ENCODE measurements around the gene ZNF891. TPM values are rescaled to one million over a fixed set of nuclear protein-coding genes. Genes with fewer than 3 reads are reported as not detected.

Gene ZNF891
- total and polyA plus RNA-seq, 2 donors (not counting 1 experiment from before 2014, with no cell fraction given): 0.52 to 1.2 TPM

DNA sequence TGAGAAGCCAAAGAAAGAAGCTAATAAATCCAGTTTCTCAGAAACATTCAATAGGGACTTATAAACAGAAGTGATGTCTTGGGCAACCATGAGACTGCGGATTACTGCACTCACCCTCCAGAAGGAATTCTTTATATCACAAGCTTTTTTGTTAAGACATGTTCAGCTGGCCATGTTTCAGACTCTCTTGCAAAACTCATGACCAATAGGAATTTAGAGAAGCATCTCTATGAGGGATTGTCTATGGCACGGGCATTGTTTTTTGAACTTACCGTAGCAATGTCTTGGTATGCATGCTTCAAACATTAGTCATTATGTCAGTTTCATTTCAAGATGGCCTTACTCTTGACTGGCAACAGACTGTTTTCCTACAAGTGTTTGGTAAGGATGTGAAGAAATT, 35.7 kb upstream of the ZNF891 start:
- Histone ChIP-seq H3K4me2 (ENCODE audit: extremely low read depth, insufficient read depth, low read length) (no peak overlapping the region), H3K9ac (ENCODE audit: insufficient read depth, low read length) (no peak overlapping the region), H3K4me3 (replicated peaks in 1 of 4; ENCODE audit: control extremely low read depth in 1 of 4, insufficient read depth in 1 of 4, low read depth in 3 of 4, low read length in 4 of 4) (no peak overlapping the region), H3K4me1 (ENCODE audit: control insufficient read depth, extremely low read depth, insufficient read depth, low read length) (no peaks in the 10 kb centered on the region), H3K27me3 (ENCODE audit: control insufficient read depth, insufficient read depth, low read length) (no peaks in the 10 kb centered on the region), H3K27ac (ENCODE audit: insufficient read depth, low read length) (no peak overlapping the region), H4K20me1 (ENCODE audit: control insufficient read depth, extremely low read depth, insufficient read depth, low read length) (no peaks in the 10 kb centered on the region), H2AFZ (ENCODE audit: low read length) (no peak overlapping the region), H3K36me3 (ENCODE audit: control insufficient read depth, insufficient read depth, low read length) (no peaks in the 10 kb centered on the region), H3K9me3 (ENCODE audit: control insufficient read depth, insufficient read depth, low read depth, low read length) (no peaks in the 10 kb centered on the region), H3K79me2 (ENCODE audit: control insufficient read depth, insufficient read depth, low read length) (no peaks in the 10 kb centered on the region)
- DNase-seq (ENCODE audit: low read depth in 2 of 2): no peak
- TF ChIP-seq, protein P1, sequence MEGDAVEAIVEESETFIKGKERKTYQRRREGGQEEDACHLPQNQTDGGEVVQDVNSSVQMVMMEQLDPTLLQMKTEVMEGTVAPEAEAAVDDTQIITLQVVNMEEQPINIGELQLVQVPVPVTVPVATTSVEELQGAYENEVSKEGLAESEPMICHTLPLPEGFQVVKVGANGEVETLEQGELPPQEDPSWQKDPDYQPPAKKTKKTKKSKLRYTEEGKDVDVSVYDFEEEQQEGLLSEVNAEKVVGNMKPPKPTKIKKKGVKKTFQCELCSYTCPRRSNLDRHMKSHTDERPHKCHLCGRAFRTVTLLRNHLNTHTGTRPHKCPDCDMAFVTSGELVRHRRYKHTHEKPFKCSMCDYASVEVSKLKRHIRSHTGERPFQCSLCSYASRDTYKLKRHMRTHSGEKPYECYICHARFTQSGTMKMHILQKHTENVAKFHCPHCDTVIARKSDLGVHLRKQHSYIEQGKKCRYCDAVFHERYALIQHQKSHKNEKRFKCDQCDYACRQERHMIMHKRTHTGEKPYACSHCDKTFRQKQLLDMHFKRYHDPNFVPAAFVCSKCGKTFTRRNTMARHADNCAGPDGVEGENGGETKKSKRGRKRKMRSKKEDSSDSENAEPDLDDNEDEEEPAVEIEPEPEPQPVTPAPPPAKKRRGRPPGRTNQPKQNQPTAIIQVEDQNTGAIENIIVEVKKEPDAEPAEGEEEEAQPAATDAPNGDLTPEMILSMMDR (conservative IDR thresholded peaks at IDR 0.05 in 1 of 2, IDR thresholded peaks at IDR 0.05 in 1 of 2; ENCODE audit: low read depth in 1 of 2, low read length in 2 of 2): no peak
- TF ChIP-seq EZH2 (IDR thresholded peaks at IDR 0.05; ENCODE audit: low read length, missing control alignments): no peak

DNA sequence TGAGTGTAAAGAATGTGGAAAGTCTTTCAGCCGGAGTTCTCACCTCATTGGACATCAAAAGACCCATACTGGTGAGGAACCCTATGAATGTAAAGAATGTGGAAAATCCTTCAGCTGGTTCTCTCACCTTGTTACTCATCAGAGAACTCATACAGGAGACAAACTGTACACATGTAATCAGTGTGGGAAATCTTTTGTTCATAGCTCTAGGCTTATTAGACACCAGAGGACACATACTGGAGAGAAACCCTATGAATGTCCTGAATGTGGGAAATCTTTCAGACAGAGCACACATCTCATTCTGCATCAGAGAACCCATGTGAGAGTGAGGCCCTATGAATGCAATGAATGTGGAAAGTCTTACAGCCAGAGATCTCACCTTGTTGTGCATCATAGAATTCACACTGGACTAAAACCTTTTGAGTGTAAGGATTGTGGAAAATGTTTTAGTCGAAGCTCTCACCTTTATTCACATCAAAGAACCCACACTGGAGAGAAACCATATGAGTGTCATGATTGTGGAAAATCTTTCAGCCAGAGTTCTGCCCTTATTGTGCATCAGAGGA, 26.1 kb upstream of the ZNF891 start:
- no peaks in the 10 kb centered on the region for H3K9me3 ChIP-seq (ENCODE audit: control insufficient read depth, insufficient read depth, low read depth, low read length)
- no peak overlapping the region for H3K4me3 ChIP-seq (replicated peaks in 1 of 4; ENCODE audit: control extremely low read depth in 1 of 4, insufficient read depth in 1 of 4, low read depth in 3 of 4, low read length in 4 of 4)
- no peaks in the 10 kb centered on the region for H4K20me1 ChIP-seq (ENCODE audit: control insufficient read depth, extremely low read depth, insufficient read depth, low read length)
- H2AFZ ChIP-seq (ENCODE audit: low read length): no peak overlapping the region
- no peaks in the 10 kb centered on the region for H3K79me2 ChIP-seq (ENCODE audit: control insufficient read depth, insufficient read depth, low read length)
- no peak overlapping the region for H3K4me2 ChIP-seq (ENCODE audit: extremely low read depth, insufficient read depth, low read length)
- peaks cover 5% of the 10 kb centered on the region for H3K36me3 ChIP-seq (ENCODE audit: control insufficient read depth, insufficient read depth, low read length)
- DNase-seq (ENCODE audit: low read depth in 2 of 2): peak; percentile 1 to 4
- H3K9ac ChIP-seq (ENCODE audit: insufficient read depth, low read length): no peak overlapping the region
- H3K27ac ChIP-seq (ENCODE audit: insufficient read depth, low read length): no peak overlapping the region
- H3K27me3 ChIP-seq (ENCODE audit: control insufficient read depth, insufficient read depth, low read length): no peaks in the 10 kb centered on the region
- H3K4me1 ChIP-seq (ENCODE audit: control insufficient read depth, extremely low read depth, insufficient read depth, low read length): no peaks in the 10 kb centered on the region
- no peak for TF ChIP-seq EZH2 (IDR thresholded peaks at IDR 0.05; ENCODE audit: low read length, missing control alignments)

DNA sequence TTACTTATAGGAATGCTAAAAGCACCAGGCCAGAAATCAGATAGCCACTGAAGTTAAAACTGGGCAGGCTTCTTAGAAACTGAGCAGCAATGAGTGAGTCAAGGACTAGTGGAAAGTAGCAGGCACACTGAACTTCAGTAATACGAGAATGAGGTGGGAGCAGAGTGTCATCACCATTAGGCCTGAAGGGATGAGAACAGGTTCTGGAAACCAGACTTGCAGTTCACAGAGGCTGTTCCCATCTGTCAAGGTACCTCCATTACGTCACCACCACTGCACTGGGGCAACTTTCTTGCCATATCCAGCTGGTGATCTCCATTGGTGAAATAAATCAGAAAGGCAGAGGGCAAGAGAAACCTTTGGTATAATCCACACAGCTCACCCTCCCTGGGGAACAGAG, 15.9 kb upstream of the ZNF891 start:
- H4K20me1 ChIP-seq (ENCODE audit: control insufficient read depth, extremely low read depth, insufficient read depth, low read length): no peaks in the 10 kb centered on the region
- H3K9ac ChIP-seq (ENCODE audit: insufficient read depth, low read length): no peak overlapping the region
- no peaks in the 10 kb centered on the region for H3K27me3 ChIP-seq (ENCODE audit: control insufficient read depth, insufficient read depth, low read length)
- no peak overlapping the region for H2AFZ ChIP-seq (ENCODE audit: low read length)
- H3K9me3 ChIP-seq (ENCODE audit: control insufficient read depth, insufficient read depth, low read depth, low read length): no peaks in the 10 kb centered on the region
- H3K27ac ChIP-seq (ENCODE audit: insufficient read depth, low read length): no peak overlapping the region
- DNase-seq (ENCODE audit: low read depth in 2 of 2): no peak
- no peak overlapping the region for H3K4me2 ChIP-seq (ENCODE audit: extremely low read depth, insufficient read depth, low read length)
- H3K4me1 ChIP-seq (ENCODE audit: control insufficient read depth, extremely low read depth, insufficient read depth, low read length): no peaks in the 10 kb centered on the region
- no peaks in the 10 kb centered on the region for H3K36me3 ChIP-seq (ENCODE audit: control insufficient read depth, insufficient read depth, low read length)
- TF ChIP-seq, protein P1 (conservative IDR thresholded peaks at IDR 0.05 in 1 of 2, IDR thresholded peaks at IDR 0.05 in 1 of 2; ENCODE audit: low read depth in 1 of 2, low read length in 2 of 2): no peak
- TF ChIP-seq EZH2 (IDR thresholded peaks at IDR 0.05; ENCODE audit: low read length, missing control alignments): no peak
- no peak overlapping the region for H3K4me3 ChIP-seq (replicated peaks in 1 of 4; ENCODE audit: control extremely low read depth in 1 of 4, insufficient read depth in 1 of 4, low read depth in 3 of 4, low read length in 4 of 4)
- H3K79me2 ChIP-seq (ENCODE audit: control insufficient read depth, insufficient read depth, low read length): no peaks in the 10 kb centered on the region

Measured in fibroblast of lung (primary cell).